HepG2 (cell line): ENCODE measurements around the gene PRDX2. TPM values are rescaled to one million over a fixed set of nuclear protein-coding genes. Genes with fewer than 3 reads are reported as not detected.

Experiments
- FOSL2 ChIP-seq: sonication (generic); formaldehyde crosslinking; IDR thresholded peaks from 2 replicates; pipeline ENCODE4 v1.4.0; 2020; ENCODE audit warnings: missing genetic modification reagents
- FOXC1 ChIP-seq: sonication (generic); formaldehyde crosslinking; IDR thresholded peaks from 2 replicates; pipeline ENCODE4 v1.8.0; 2022; ENCODE audit warnings: mild to moderate bottlenecking, missing genetic modification reagents, borderline replicate concordance
- GLI4 ChIP-seq: sonication (generic); formaldehyde crosslinking; IDR thresholded peaks from 2 replicates; pipeline ENCODE4 v1.5.1; 2020; ENCODE audit warnings: missing genetic modification reagents, mild to moderate bottlenecking, moderate library complexity, borderline replicate concordance
- HNRNPH1 ChIP-seq: fragments of 200-400 bp; formaldehyde crosslinking; optimal IDR thresholded peaks from 2 replicates; pipeline ENCODE3; 2017; ENCODE audit warnings: mild to moderate bottlenecking, low read depth, low read length
- KDM5B ChIP-seq: sonication (generic); formaldehyde crosslinking; IDR thresholded peaks from 2 replicates; pipeline ENCODE4 v1.4.0; 2020; ENCODE audit warnings: missing genetic modification reagents, mild to moderate bottlenecking, borderline replicate concordance
- NBN ChIP-seq: fragments of 450-650 bp; conservative IDR thresholded peaks from 2 replicates; pipeline ENCODE4 v1.6.1; 2017
- NCOA5 ChIP-seq: sonication (generic); formaldehyde crosslinking; IDR thresholded peaks from 2 replicates; pipeline ENCODE4 v1.4.0; 2020; ENCODE audit warnings: missing genetic modification reagents
- NFYC ChIP-seq: IDR thresholded peaks from 2 replicates; pipeline ENCODE4 v1.6.1; 2016; ENCODE audit warnings: missing genetic modification reagents, missing compliant biosample characterization
- NKX3-1 ChIP-seq: sonication (generic); formaldehyde crosslinking; IDR thresholded peaks from 2 replicates; pipeline ENCODE4 v1.5.0; 2020; ENCODE audit warnings: missing genetic modification reagents
- NR2C2 ChIP-seq: sonication (generic); formaldehyde crosslinking; IDR thresholded peaks from 2 replicates; pipeline ENCODE4 v1.4.0; 2020; ENCODE audit warnings: missing genetic modification reagents, mild to moderate bottlenecking, moderate library complexity, borderline replicate concordance
- PHF8 ChIP-seq: sonication (generic); formaldehyde crosslinking; IDR thresholded peaks from 2 replicates; pipeline ENCODE4 v1.5.0; 2020; ENCODE audit warnings: missing genetic modification reagents
- RAD51 ChIP-seq: fragments of 450-650 bp; IDR thresholded peaks from 2 replicates; pipeline ENCODE4 v1.6.1; 2016; ENCODE audit warnings: borderline replicate concordance
- RBAK ChIP-seq: sonication (generic); formaldehyde crosslinking; IDR thresholded peaks from 2 replicates; pipeline ENCODE4 v1.5.1; 2020; ENCODE audit warnings: mild to moderate bottlenecking, missing genetic modification reagents
- REL ChIP-seq: sonication (generic); formaldehyde crosslinking; conservative IDR thresholded peaks from 2 replicates; pipeline ENCODE4 v1.8.0; 2022; ENCODE audit warnings: mild to moderate bottlenecking, missing genetic modification reagents, moderate library complexity
- SMAD3 ChIP-seq: sonication (generic); formaldehyde crosslinking; IDR thresholded peaks from 2 replicates; pipeline ENCODE4 v1.4.0; 2020; ENCODE audit warnings: missing genetic modification reagents
- SP2 ChIP-seq: sonication (generic); formaldehyde crosslinking; IDR thresholded peaks from 2 replicates; pipeline ENCODE4 v1.5.1; 2020; ENCODE audit warnings: mild to moderate bottlenecking, missing genetic modification reagents
- SRSF9 ChIP-seq: fragments of 200-400 bp; formaldehyde crosslinking; IDR thresholded peaks from 2 replicates; pipeline ENCODE4 v1.6.1; 2018; ENCODE audit warnings: borderline replicate concordance, mild to moderate bottlenecking, low read depth, low read length; ENCODE audit not compliant: insufficient read depth, poor library complexity, severe bottlenecking
- THAP7 ChIP-seq: sonication (generic); formaldehyde crosslinking; IDR thresholded peaks from 2 replicates; pipeline ENCODE4 v1.8.1; 2023; ENCODE audit warnings: mild to moderate bottlenecking, missing genetic modification reagents
- ZNF235 ChIP-seq: sonication (generic); formaldehyde crosslinking; IDR thresholded peaks from 2 replicates; pipeline ENCODE4 v1.8.1; 2023; ENCODE audit warnings: mild to moderate bottlenecking, missing genetic modification reagents, borderline replicate concordance
- ZNF451 ChIP-seq: sonication (generic); formaldehyde crosslinking; IDR thresholded peaks from 2 replicates; pipeline ENCODE4 v1.5.0; 2020; ENCODE audit warnings: mild to moderate bottlenecking, missing genetic modification reagents
- ZNF484 ChIP-seq: sonication (generic); formaldehyde crosslinking; IDR thresholded peaks from 2 replicates; pipeline ENCODE4 v1.5.1; 2020; ENCODE audit warnings: mild to moderate bottlenecking, low read depth, missing genetic modification reagents, borderline replicate concordance
- ZNF574 ChIP-seq: sonication (generic); formaldehyde crosslinking; IDR thresholded peaks from 2 replicates; pipeline ENCODE4 v1.4.0; 2020; ENCODE audit warnings: missing genetic modification reagents
- polyA plus RNA-seq, 8 experiments: library from polyadenylated mRNA; depleted of rRNA in 3 of 8; stranded (reverse) in 7 of 8; unstranded in 1 of 8; fragments of >200 nt; fragmentation: Illumina TruSeq in 4 of 8; extraction: Trizol in 4 of 8; gene quantifications; 2 replicates each; pipeline versions ENCODE4 v1.2.1 to v1.2.3, GENCODE V29; 2011 to 2016; ENCODE audit warnings: low read depth in 4 of 8, missing spikeins in 1 of 8, mixed read lengths in 1 of 8; ENCODE audit not compliant: insufficient read depth in 1 of 8
- total RNA-seq, 5 experiments: library from RNA; depleted of rRNA; stranded (reverse); fragments of >200 nt; fragmentation: Illumina TruSeq; extraction: Trizol; gene quantifications; 2 replicates each; pipeline ENCODE4 v1.2.3, GENCODE V29; 2016; ENCODE audit warnings: low read depth in 1 of 5
- TF ChIP-seq, protein P1 (sequence below): sonication (generic); formaldehyde crosslinking; conservative IDR thresholded peaks from 2 replicates; pipeline ENCODE4 v1.4.0; 2020; ENCODE audit warnings: missing genetic modification reagents
- TF ChIP-seq, protein P2 (sequence below): sonication (generic); formaldehyde crosslinking; IDR thresholded peaks from 2 replicates; pipeline ENCODE4 v1.8.1; 2023; ENCODE audit warnings: mild to moderate bottlenecking, missing genetic modification reagents

Gene PRDX2
- total and polyA plus RNA-seq, 2 of the 13 experiments (the other 11 are each of a cell fraction or from before 2014, with no cell fraction given) = 218 to 381 TPM

DNA sequence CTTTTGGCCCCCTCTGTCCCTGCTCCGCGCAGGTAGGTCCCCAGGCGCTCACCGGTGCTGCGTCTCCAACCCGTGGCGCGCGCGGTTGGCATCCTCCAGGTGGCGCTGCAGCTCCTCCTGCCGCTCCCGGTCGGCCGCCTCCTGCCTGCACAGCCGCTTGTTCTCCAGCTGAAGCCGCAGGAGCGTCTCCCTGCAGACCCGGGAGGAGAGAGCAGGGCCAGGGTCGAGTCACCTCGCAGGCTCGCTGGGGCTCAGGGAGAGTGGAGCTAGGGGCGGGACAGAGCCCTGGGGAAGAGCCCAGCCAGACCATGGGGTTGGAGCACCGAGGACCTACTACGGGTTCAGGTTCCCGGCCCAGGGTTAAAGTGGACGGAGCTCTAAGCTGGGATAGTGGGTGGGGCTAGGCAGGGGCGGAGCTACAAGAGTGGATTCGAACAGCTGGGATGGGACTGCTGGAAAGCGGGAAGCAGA is 35.5 kb downstream of the PRDX2 start (continued):
- TF ChIP-seq, protein P1, sequence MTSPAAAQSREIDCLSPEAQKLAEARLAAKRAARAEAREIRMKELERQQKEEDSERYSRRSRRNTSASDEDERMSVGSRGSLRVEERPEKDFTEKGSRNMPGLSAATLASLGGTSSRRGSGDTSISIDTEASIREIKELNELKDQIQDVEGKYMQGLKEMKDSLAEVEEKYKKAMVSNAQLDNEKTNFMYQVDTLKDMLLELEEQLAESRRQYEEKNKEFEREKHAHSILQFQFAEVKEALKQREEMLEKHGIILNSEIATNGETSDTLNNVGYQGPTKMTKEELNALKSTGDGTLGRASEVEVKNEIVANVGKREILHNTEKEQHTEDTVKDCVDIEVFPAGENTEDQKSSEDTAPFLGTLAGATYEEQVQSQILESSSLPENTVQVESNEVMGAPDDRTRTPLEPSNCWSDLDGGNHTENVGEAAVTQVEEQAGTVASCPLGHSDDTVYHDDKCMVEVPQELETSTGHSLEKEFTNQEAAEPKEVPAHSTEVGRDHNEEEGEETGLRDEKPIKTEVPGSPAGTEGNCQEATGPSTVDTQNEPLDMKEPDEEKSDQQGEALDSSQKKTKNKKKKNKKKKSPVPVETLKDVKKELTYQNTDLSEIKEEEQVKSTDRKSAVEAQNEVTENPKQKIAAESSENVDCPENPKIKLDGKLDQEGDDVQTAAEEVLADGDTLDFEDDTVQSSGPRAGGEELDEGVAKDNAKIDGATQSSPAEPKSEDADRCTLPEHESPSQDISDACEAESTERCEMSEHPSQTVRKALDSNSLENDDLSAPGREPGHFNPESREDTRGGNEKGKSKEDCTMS = no peak
- TF ChIP-seq FOXC1 = 0 out of 2 replicates have a peak, but pooled peaks have one; percentile 11
- TF ChIP-seq NBN = no peak
- no peak for TF ChIP-seq HNRNPH1
- no peak for TF ChIP-seq SRSF9
- no peak for TF ChIP-seq ZNF235 (CRISPR knock-in tag)
- 0 out of 2 replicates have a peak, but pooled peaks have one; percentile 19 for TF ChIP-seq SMAD3
- TF ChIP-seq NKX3-1 = no peak
- TF ChIP-seq, protein P2, sequence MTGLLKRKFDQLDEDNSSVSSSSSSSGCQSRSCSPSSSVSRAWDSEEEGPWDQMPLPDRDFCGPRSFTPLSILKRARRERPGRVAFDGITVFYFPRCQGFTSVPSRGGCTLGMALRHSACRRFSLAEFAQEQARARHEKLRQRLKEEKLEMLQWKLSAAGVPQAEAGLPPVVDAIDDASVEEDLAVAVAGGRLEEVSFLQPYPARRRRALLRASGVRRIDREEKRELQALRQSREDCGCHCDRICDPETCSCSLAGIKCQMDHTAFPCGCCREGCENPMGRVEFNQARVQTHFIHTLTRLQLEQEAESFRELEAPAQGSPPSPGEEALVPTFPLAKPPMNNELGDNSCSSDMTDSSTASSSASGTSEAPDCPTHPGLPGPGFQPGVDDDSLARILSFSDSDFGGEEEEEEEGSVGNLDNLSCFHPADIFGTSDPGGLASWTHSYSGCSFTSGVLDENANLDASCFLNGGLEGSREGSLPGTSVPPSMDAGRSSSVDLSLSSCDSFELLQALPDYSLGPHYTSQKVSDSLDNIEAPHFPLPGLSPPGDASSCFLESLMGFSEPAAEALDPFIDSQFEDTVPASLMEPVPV (CRISPR knock-in tag) = no peak; the same call in 1 of the 2 replicates
- TF ChIP-seq RAD51 = no peak
- peak; percentile 66 for TF ChIP-seq PHF8 (CRISPR knock-in tag)
- no peak for TF ChIP-seq ZNF451 (CRISPR knock-in tag)
- TF ChIP-seq NR2C2 (CRISPR knock-in tag) = no peak
- TF ChIP-seq NCOA5 = no peak
- TF ChIP-seq ZNF484 (CRISPR knock-in tag) = no peak
- peak; percentile 90 for TF ChIP-seq ZNF574
- peak; percentile 17; the same call in 1 of the 2 replicates for TF ChIP-seq NFYC
- TF ChIP-seq THAP7 = no peak
- no peak for TF ChIP-seq RBAK (CRISPR knock-in tag)
- peak; percentile 63; the same call in 1 of the 2 replicates for TF ChIP-seq KDM5B (CRISPR knock-in tag)
- 0 out of 2 replicates have a peak, but pooled peaks have one; percentile 40 for TF ChIP-seq FOSL2 (CRISPR knock-in tag)
- TF ChIP-seq REL (CRISPR knock-in tag) = 0 out of 2 replicates have a peak, but pooled peaks have one; percentile 48
- no peak for TF ChIP-seq GLI4
- no peak for TF ChIP-seq SP2 (CRISPR knock-in tag)
